Keratinocyte (primary cell): ENCODE measurements around the gene IFT52.

Experiments used
- EZH2 ChIP-seq: IDR thresholded peaks from one replicate; pipeline ENCODE4 v1.6.1; 2012; ENCODE audit warnings: inconsistent platforms, mild to moderate bottlenecking, low read length, moderate library complexity
- TF ChIP-seq, protein P1 (sequence below), 3 experiments: IDR thresholded peaks in 1 of 3; conservative IDR thresholded peaks in 1 of 3; optimal IDR thresholded peaks in 1 of 3; 2 replicates in 2 of 3; 3 replicates in 1 of 3; pipeline versions ENCODE3 to v1.5.1; 2011; ENCODE audit warnings: low read length in 3 of 3, mild to moderate bottlenecking in 3 of 3, moderate library complexity in 2 of 3, control low read depth in 1 of 3, inconsistent platforms in 1 of 3; ENCODE audit not compliant: insufficient read depth in 2 of 3; ENCODE audit errors: extremely low read depth in 1 of 3

DNA sequence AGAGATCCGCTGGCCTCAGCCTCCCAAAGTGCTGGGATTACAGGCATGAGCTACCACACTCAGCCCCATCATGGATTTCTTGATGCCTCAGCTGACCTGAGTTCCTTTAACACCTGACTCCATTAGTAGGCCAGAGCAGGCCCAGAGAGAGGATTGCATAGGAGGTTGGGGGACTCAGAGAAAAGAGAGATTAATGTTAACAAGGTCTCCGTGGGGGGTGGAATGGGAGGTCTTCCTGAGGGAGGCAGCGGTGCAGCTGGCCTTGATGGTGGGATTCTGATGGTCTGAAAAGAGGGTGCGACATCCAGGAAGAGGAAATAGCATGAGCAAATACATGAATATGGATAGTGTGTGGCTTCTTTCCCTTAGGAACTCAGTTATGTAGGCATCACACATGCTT is 22.0 kb upstream of the IFT52 start:
- TF ChIP-seq, protein P1, sequence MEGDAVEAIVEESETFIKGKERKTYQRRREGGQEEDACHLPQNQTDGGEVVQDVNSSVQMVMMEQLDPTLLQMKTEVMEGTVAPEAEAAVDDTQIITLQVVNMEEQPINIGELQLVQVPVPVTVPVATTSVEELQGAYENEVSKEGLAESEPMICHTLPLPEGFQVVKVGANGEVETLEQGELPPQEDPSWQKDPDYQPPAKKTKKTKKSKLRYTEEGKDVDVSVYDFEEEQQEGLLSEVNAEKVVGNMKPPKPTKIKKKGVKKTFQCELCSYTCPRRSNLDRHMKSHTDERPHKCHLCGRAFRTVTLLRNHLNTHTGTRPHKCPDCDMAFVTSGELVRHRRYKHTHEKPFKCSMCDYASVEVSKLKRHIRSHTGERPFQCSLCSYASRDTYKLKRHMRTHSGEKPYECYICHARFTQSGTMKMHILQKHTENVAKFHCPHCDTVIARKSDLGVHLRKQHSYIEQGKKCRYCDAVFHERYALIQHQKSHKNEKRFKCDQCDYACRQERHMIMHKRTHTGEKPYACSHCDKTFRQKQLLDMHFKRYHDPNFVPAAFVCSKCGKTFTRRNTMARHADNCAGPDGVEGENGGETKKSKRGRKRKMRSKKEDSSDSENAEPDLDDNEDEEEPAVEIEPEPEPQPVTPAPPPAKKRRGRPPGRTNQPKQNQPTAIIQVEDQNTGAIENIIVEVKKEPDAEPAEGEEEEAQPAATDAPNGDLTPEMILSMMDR (optimal IDR thresholded peaks at IDR 0.05 in 1 of 3, IDR thresholded peaks at IDR 0.05 in 1 of 3, conservative IDR thresholded peaks at IDR 0.05 in 1 of 3; ENCODE audit: extremely low read depth in 1 of 3, insufficient read depth in 2 of 3, low read length in 3 of 3) = no peak
- no peak for TF ChIP-seq EZH2
